HepG2 (cell line): ENCODE results near the gene CPN1. TPM values are rescaled to one million over a fixed set of nuclear protein-coding genes. Genes with fewer than 3 reads are reported as not detected.
A peak's percentile ranks its signal among the peaks of the same experiment; 100 is the strongest.

Experiments used
- GABPB1 ChIP-seq: IDR thresholded peaks from 2 replicates; pipeline ENCODE4 v1.6.1; 2016; ENCODE audit warnings: mild to moderate bottlenecking, missing genetic modification reagents, moderate library complexity, missing compliant biosample characterization
- HDAC1 ChIP-seq: sonication (generic); formaldehyde crosslinking; IDR thresholded peaks from 2 replicates; pipeline ENCODE4 v1.5.1; 2020; ENCODE audit warnings: mild to moderate bottlenecking, missing genetic modification reagents
- RCOR2 ChIP-seq: IDR thresholded peaks from 2 replicates; pipeline ENCODE4 v1.6.1; 2016; ENCODE audit warnings: missing biosample characterization, missing genetic modification reagents
- SETDB1 ChIP-seq: sonication (generic); formaldehyde crosslinking; IDR thresholded peaks from 2 replicates; pipeline ENCODE4 v1.5.1; 2020; ENCODE audit warnings: missing genetic modification reagents, mild to moderate bottlenecking, borderline replicate concordance
- ZFAT ChIP-seq: sonication (generic); formaldehyde crosslinking; conservative IDR thresholded peaks from 2 replicates; pipeline ENCODE4 v1.8.1; 2023; ENCODE audit warnings: missing genetic modification reagents, inconsistent platforms
- ZNF557 ChIP-seq: sonication (generic); formaldehyde crosslinking; IDR thresholded peaks from 2 replicates; pipeline ENCODE4 v1.4.0; 2020; ENCODE audit warnings: missing genetic modification reagents
- ZNF589 ChIP-seq: sonication (generic); formaldehyde crosslinking; conservative IDR thresholded peaks from 2 replicates; pipeline ENCODE4 v1.8.0; 2022; ENCODE audit warnings: mild to moderate bottlenecking, moderate library complexity, missing genetic modification reagents
- ZNF670 ChIP-seq: sonication (generic); formaldehyde crosslinking; IDR thresholded peaks from 2 replicates; pipeline ENCODE4 v1.8.0; 2022; ENCODE audit warnings: mild to moderate bottlenecking, missing genetic modification reagents, borderline replicate concordance
- ZSCAN22 ChIP-seq: sonication (generic); formaldehyde crosslinking; IDR thresholded peaks from 2 replicates; pipeline ENCODE4 v1.4.0; 2020; ENCODE audit warnings: mild to moderate bottlenecking, missing genetic modification reagents
- polyA plus RNA-seq, 8 experiments: library from polyadenylated mRNA; depleted of rRNA in 3 of 8; stranded (reverse) in 7 of 8; unstranded in 1 of 8; fragments of >200 nt; fragmentation: Illumina TruSeq in 4 of 8; extraction: Trizol in 4 of 8; gene quantifications; 2 replicates each; pipeline versions ENCODE4 v1.2.1 to v1.2.3, GENCODE V29; 2011 to 2016; ENCODE audit warnings: low read depth in 4 of 8, missing spikeins in 1 of 8, mixed read lengths in 1 of 8; ENCODE audit not compliant: insufficient read depth in 1 of 8
- total RNA-seq, 5 experiments: library from RNA; depleted of rRNA; stranded (reverse); fragments of >200 nt; fragmentation: Illumina TruSeq; extraction: Trizol; gene quantifications; 2 replicates each; pipeline ENCODE4 v1.2.3, GENCODE V29; 2016; ENCODE audit warnings: low read depth in 1 of 5
- TF ChIP-seq, protein P1 (sequence below), 2 experiments: fragments of 450-650 bp in 1 of 2; sonication (generic) in 1 of 2; formaldehyde crosslinking in 1 of 2; IDR thresholded peaks; 2 replicates each; pipeline versions ENCODE4 v1.6.1 to v1.8.0; 2016 to 2022; ENCODE audit warnings: antibody characterized with exemption in 1 of 2, mild to moderate bottlenecking in 1 of 2, missing genetic modification reagents in 1 of 2
- TF ChIP-seq, protein P2 (sequence below), 2 experiments: sonication (generic) in 1 of 2; formaldehyde crosslinking in 1 of 2; IDR thresholded peaks; 2 replicates each; pipeline versions ENCODE4 v1.4.0 to v1.6.1; 2018 to 2020; ENCODE audit warnings: missing genetic modification reagents in 2 of 2, borderline replicate concordance in 1 of 2, low read depth in 1 of 2, mild to moderate bottlenecking in 1 of 2, missing biosample characterization in 1 of 2
- TF ChIP-seq, protein P3 (sequence below): sonication (generic); formaldehyde crosslinking; IDR thresholded peaks from 2 replicates; pipeline ENCODE4 v1.4.0; 2020; ENCODE audit warnings: missing genetic modification reagents, borderline replicate concordance

Gene CPN1
- total and polyA plus RNA-seq, 2 of the 13 experiments (the other 11 are each of a cell fraction or from before 2014, with no cell fraction given): 17.3 to 35.1 TPM

DNA sequence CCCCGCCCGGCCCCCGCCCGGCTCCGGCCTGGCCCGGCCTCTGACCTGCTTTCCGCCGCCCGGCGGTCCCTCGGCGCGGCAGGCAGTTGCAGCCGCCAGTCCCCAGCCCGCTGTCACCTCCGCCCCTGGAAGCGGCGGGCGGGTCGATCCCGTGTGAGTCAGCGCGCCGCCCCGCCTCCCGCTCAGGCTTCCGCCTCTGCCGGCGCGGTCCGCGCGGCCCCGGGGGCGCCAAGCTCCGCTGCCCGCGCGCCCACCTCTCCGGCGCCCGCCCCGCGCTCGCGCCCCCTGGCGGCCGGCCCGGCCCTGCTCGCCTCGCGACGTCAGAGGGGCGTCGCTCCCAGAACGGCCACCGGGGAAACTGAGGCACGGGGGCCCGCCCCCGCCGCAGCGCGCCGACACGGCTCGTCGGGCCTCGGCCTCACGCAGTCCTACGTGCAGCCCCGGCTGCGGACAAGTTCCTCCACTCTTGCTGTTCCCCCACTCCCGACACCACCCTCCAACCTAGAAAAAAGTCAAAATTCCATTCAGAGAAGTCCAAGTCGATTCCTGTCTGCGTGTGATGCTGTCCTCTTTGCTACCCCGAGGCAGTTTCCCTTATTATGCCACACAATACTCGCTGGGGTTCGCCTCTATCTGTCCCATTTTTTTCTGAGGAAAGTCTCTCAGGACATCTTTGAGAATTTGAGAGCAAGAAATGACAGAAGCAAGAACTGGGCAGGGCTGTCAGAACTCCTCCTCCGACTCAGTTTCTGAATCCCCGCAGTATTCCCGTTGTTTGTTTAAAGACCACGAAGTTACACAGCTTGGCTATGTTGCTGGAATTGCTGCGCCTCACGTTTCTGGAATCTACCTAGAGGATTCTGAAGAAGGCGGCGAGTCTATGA lies 71.6 kb downstream of the CPN1 start, which contains the start of gene DNMBP (continued):
- TF ChIP-seq, protein P1, sequence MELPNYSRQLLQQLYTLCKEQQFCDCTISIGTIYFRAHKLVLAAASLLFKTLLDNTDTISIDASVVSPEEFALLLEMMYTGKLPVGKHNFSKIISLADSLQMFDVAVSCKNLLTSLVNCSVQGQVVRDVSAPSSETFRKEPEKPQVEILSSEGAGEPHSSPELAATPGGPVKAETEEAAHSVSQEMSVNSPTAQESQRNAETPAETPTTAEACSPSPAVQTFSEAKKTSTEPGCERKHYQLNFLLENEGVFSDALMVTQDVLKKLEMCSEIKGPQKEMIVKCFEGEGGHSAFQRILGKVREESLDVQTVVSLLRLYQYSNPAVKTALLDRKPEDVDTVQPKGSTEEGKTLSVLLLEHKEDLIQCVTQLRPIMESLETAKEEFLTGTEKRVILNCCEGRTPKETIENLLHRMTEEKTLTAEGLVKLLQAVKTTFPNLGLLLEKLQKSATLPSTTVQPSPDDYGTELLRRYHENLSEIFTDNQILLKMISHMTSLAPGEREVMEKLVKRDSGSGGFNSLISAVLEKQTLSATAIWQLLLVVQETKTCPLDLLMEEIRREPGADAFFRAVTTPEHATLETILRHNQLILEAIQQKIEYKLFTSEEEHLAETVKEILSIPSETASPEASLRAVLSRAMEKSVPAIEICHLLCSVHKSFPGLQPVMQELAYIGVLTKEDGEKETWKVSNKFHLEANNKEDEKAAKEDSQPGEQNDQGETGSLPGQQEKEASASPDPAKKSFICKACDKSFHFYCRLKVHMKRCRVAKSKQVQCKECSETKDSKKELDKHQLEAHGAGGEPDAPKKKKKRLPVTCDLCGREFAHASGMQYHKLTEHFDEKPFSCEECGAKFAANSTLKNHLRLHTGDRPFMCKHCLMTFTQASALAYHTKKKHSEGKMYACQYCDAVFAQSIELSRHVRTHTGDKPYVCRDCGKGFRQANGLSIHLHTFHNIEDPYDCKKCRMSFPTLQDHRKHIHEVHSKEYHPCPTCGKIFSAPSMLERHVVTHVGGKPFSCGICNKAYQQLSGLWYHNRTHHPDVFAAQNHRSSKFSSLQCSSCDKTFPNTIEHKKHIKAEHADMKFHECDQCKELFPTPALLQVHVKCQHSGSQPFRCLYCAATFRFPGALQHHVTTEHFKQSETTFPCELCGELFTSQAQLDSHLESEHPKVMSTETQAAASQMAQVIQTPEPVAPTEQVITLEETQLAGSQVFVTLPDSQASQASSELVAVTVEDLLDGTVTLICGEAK (IDR thresholded peaks at IDR 0.05): no peak
- TF ChIP-seq, protein P1 (CRISPR knock-in tag; IDR thresholded peaks at IDR 0.05): no peak
- TF ChIP-seq ZNF589 (no peak), ZNF670 (CRISPR knock-in tag) (no peak), SETDB1 (CRISPR knock-in tag) (no peak), GABPB1 (peak; percentile 69; the same call in 1 of the 2 replicates), HDAC1 (CRISPR knock-in tag) (peak; percentile 67), ZSCAN22 (CRISPR knock-in tag) (no peak), ZNF557 (CRISPR knock-in tag) (no peak), RCOR2 (CRISPR knock-in tag) (no peak), ZFAT (no peak)
- TF ChIP-seq, protein P2, sequence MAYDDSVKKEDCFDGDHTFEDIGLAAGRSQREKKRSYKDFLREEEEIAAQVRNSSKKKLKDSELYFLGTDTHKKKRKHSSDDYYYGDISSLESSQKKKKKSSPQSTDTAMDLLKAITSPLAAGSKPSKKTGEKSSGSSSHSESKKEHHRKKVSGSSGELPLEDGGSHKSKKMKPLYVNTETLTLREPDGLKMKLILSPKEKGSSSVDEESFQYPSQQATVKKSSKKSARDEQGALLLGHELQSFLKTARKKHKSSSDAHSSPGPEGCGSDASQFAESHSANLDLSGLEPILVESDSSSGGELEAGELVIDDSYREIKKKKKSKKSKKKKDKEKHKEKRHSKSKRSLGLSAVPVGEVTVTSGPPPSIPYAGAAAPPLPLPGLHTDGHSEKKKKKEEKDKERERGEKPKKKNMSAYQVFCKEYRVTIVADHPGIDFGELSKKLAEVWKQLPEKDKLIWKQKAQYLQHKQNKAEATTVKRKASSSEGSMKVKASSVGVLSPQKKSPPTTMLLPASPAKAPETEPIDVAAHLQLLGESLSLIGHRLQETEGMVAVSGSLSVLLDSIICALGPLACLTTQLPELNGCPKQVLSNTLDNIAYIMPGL (CRISPR knock-in tag; IDR thresholded peaks at IDR 0.05; ENCODE audit: borderline replicate concordance in 1 of 2, low read depth in 1 of 2): peak; percentile 9 to 33; a peak in 3 of 4 replicates
- TF ChIP-seq, protein P3, sequence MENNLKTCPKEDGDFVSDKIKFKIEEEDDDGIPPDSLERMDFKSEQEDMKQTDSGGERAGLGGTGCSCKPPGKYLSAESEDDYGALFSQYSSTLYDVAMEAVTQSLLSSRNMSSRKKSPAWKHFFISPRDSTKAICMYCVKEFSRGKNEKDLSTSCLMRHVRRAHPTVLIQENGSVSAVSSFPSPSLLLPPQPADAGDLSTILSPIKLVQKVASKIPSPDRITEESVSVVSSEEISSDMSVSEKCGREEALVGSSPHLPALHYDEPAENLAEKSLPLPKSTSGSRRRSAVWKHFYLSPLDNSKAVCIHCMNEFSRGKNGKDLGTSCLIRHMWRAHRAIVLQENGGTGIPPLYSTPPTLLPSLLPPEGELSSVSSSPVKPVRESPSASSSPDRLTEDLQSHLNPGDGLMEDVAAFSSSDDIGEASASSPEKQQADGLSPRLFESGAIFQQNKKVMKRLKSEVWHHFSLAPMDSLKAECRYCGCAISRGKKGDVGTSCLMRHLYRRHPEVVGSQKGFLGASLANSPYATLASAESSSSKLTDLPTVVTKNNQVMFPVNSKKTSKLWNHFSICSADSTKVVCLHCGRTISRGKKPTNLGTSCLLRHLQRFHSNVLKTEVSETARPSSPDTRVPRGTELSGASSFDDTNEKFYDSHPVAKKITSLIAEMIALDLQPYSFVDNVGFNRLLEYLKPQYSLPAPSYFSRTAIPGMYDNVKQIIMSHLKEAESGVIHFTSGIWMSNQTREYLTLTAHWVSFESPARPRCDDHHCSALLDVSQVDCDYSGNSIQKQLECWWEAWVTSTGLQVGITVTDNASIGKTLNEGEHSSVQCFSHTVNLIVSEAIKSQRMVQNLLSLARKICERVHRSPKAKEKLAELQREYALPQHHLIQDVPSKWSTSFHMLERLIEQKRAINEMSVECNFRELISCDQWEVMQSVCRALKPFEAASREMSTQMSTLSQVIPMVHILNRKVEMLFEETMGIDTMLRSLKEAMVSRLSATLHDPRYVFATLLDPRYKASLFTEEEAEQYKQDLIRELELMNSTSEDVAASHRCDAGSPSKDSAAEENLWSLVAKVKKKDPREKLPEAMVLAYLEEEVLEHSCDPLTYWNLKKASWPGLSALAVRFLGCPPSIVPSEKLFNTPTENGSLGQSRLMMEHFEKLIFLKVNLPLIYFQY: no peak
